WTC11 (cell line): Measurements from ENCODE around the gene DCLK1. TPM values are rescaled to one million over a fixed set of nuclear protein-coding genes. Genes with fewer than 3 reads are reported as not detected.

ENCODE experiments used
- ATAC-seq: fragments of 200-7000 bp; cut with Tn5 transposase; 2 replicates; pipeline ENCODE4 v1.10.0; 2021; ENCODE audit warnings: mild to moderate bottlenecking, moderate library complexity
- CTCF ChIA-PET: fragments of 300-600 bp; sonication (Branson Sonifier 250); formaldehyde crosslinking; loops from one replicate; lab custom pipeline; 2021; ENCODE audit warnings: antibody characterized with exemption; lab: Charles Lee
- POLR2A ChIA-PET: fragments of 350-600 bp; sonication (Branson Sonifier 250); formaldehyde crosslinking; loops from one replicate; lab custom pipeline; 2021; ENCODE audit warnings: antibody characterized with exemption; lab: Charles Lee
- DNase-seq: peaks from one replicate; pipeline ENCODE4 v3.0.0; 2021; ENCODE audit warnings: low spot score
- H3K27ac Mint-ChIP-seq: 2 replicates; pipeline ENCODE4 v1.8.0; 2021; ENCODE audit warnings: mixed read lengths
- H3K27me3 Mint-ChIP-seq: 2 replicates; pipeline ENCODE4 v1.8.0; 2021; ENCODE audit warnings: low read depth, mild to moderate bottlenecking, moderate library complexity, mixed read lengths
- H3K36me3 Mint-ChIP-seq: 2 replicates; pipeline ENCODE4 v1.8.0; 2021; ENCODE audit warnings: mixed read lengths
- H3K4me1 Mint-ChIP-seq: 2 replicates; pipeline ENCODE4 v1.8.0; 2022; ENCODE audit warnings: mixed read lengths
- H3K4me3 Mint-ChIP-seq: 2 replicates; pipeline ENCODE4 v1.8.0; 2021; ENCODE audit warnings: mild to moderate bottlenecking, moderate library complexity, mixed read lengths
- H3K9me3 Mint-ChIP-seq: 2 replicates; pipeline ENCODE4 v1.8.0; 2021; ENCODE audit warnings: mixed read lengths
- ATF1 ChIP-seq: sonication (generic); formaldehyde crosslinking; IDR thresholded peaks from 2 replicates; pipeline ENCODE4 v1.8.1; 2023; ENCODE audit warnings: mild to moderate bottlenecking, moderate library complexity, missing genetic modification reagents
- CBFB ChIP-seq: sonication (generic); formaldehyde crosslinking; IDR thresholded peaks from 2 replicates; pipeline ENCODE4 v1.8.1; 2022; ENCODE audit warnings: mild to moderate bottlenecking, low read depth, missing genetic modification reagents
- ESRRA ChIP-seq: sonication (generic); formaldehyde crosslinking; IDR thresholded peaks from 2 replicates; pipeline ENCODE4 v1.8.1; 2022; ENCODE audit warnings: mild to moderate bottlenecking, missing genetic modification reagents, borderline replicate concordance
- ETV6 ChIP-seq: sonication (generic); formaldehyde crosslinking; IDR thresholded peaks from 2 replicates; pipeline ENCODE4 v1.8.1; 2022; ENCODE audit warnings: mild to moderate bottlenecking, missing genetic modification reagents
- FOXJ3 ChIP-seq: sonication (generic); formaldehyde crosslinking; IDR thresholded peaks from 2 replicates; pipeline ENCODE4 v1.9.0; 2021; ENCODE audit warnings: missing genetic modification reagents, mild to moderate bottlenecking, borderline replicate concordance
- GRHL2 ChIP-seq: fragments of 250-450 bp; sonication (Bioruptor Pico); IDR thresholded peaks from 2 replicates; pipeline ENCODE4 v1.8.0; 2022; ENCODE audit warnings: mild to moderate bottlenecking, moderate library complexity; ENCODE audit not compliant: insufficient replicate concordance, severe bottlenecking
- MXD4 ChIP-seq: fragments of 250-450 bp; sonication (Bioruptor Pico); IDR thresholded peaks from 2 replicates; pipeline ENCODE4 v1.8.0; 2021; ENCODE audit warnings: mild to moderate bottlenecking, moderate library complexity, borderline replicate concordance
- NR1H2 ChIP-seq: sonication (generic); formaldehyde crosslinking; IDR thresholded peaks from 2 replicates; pipeline ENCODE4 v1.9.0; 2021; ENCODE audit warnings: mild to moderate bottlenecking, moderate library complexity, missing genetic modification reagents
- NR3C1 ChIP-seq: sonication (generic); formaldehyde crosslinking; conservative IDR thresholded peaks from 2 replicates; pipeline ENCODE4 v1.8.1; 2023; ENCODE audit warnings: low read depth, mild to moderate bottlenecking, missing genetic modification reagents
- RELA ChIP-seq: sonication (generic); formaldehyde crosslinking; IDR thresholded peaks from 2 replicates; pipeline ENCODE4 v1.8.1; 2022; ENCODE audit warnings: missing genetic modification reagents, mild to moderate bottlenecking, borderline replicate concordance
- SMAD3 ChIP-seq: sonication (generic); formaldehyde crosslinking; IDR thresholded peaks from 2 replicates; pipeline ENCODE4 v1.8.0; 2022; ENCODE audit warnings: missing genetic modification reagents, mild to moderate bottlenecking, borderline replicate concordance
- TCF7 ChIP-seq: sonication (generic); formaldehyde crosslinking; IDR thresholded peaks from 2 replicates; pipeline ENCODE4 v1.8.0; 2022; ENCODE audit warnings: mild to moderate bottlenecking, low read depth, missing genetic modification reagents, moderate library complexity
- ZNF138 ChIP-seq: sonication (generic); formaldehyde crosslinking; conservative IDR thresholded peaks from 2 replicates; pipeline ENCODE4 v1.8.1; 2022; ENCODE audit warnings: mild to moderate bottlenecking, moderate library complexity, missing genetic modification reagents
- ZNF219 ChIP-seq: sonication (generic); formaldehyde crosslinking; IDR thresholded peaks from 2 replicates; pipeline ENCODE4 v1.8.0; 2023; ENCODE audit warnings: missing genetic modification reagents, mild to moderate bottlenecking, borderline replicate concordance
- ZNF317 ChIP-seq: sonication (generic); formaldehyde crosslinking; IDR thresholded peaks from 2 replicates; pipeline ENCODE4 v1.8.1; 2023; ENCODE audit warnings: low read depth, mild to moderate bottlenecking, moderate library complexity, missing genetic modification reagents, borderline replicate concordance
- ZNF423 ChIP-seq: fragments of 250-450 bp; sonication (Bioruptor Pico); IDR thresholded peaks from 2 replicates; pipeline ENCODE4 v2.1.2; 2022; ENCODE audit warnings: mild to moderate bottlenecking, moderate library complexity
- ZSCAN18 ChIP-seq: fragments of 250-450 bp; sonication (Bioruptor Pico); IDR thresholded peaks from 2 replicates; pipeline ENCODE4 v2.1.2; 2022; ENCODE audit warnings: mild to moderate bottlenecking, moderate library complexity
- total RNA-seq: library from RNA; stranded (reverse); gene quantifications from 3 replicates; pipeline ENCODE4 v1.2.3, GENCODE V29; 2021
- TF ChIP-seq, protein P1 (sequence below): fragments of 250-450 bp; sonication (Bioruptor Pico); IDR thresholded peaks from 2 replicates; pipeline ENCODE4 v1.9.0; 2021; ENCODE audit warnings: mild to moderate bottlenecking, borderline replicate concordance
- TF ChIP-seq, protein P2 (sequence below): sonication (generic); formaldehyde crosslinking; IDR thresholded peaks from 2 replicates; pipeline ENCODE4 v1.8.1; 2022; ENCODE audit warnings: missing genetic modification reagents, borderline replicate concordance
- TF ChIP-seq, protein P3 (sequence below): fragments of 250-450 bp; sonication (Bioruptor Pico); IDR thresholded peaks from 2 replicates; pipeline ENCODE4 v1.9.0; 2021; ENCODE audit warnings: mild to moderate bottlenecking
- TF ChIP-seq, protein P4 (sequence below): fragments of 250-450 bp; sonication (Bioruptor Pico); conservative IDR thresholded peaks from 2 replicates; pipeline ENCODE4 v1.9.0; 2021; ENCODE audit warnings: mild to moderate bottlenecking

Gene DCLK1
- total RNA-seq, 1 experiment from 2014 or later = 18.5 TPM

DNA sequence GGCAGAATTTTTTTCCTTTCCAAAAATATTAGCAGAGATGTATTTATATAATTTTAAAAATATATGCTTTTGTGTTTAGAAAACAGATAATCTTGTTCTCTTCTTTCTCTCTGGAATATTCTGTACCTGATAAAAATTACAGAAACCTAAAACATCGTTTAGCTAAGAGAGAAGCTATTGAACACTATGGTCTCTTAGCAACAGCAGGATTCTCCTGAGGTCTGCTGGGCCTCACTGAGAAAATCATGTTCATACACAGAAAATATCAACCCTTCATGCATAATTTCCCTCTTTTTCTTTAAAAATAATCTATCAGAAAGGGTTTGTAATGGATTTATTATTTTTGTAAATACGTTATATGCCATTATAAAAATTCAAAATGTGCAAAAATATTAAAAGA lies 242.2 kb downstream of the DCLK1 start (continued):
- TF ChIP-seq CBFB (CRISPR knock-in tag) (no peak), ZNF138 (CRISPR knock-in tag) (no peak), ATF1 (CRISPR knock-in tag) (no peak), ZNF317 (CRISPR knock-in tag) (no peak), ZNF423 (CRISPR knock-in tag) (no peak), GRHL2 (CRISPR knock-in tag) (no peak), SMAD3 (CRISPR knock-in tag) (no peak)

- Mint-ChIP-seq H3K4me1 (peaks cover 9% of the 10 kb centered on the region), H3K27ac (no peak overlapping the region), H3K36me3 (no peaks in the 10 kb centered on the region), H3K9me3 (0 out of 2 replicates have a peak, but pooled peaks cover 2% of the 10 kb centered on the region), H3K27me3 (no peaks in the 10 kb centered on the region), H3K4me3 (no peak overlapping the region)
- DNase-seq (no peak), ATAC-seq (no peak)
- no peak for TF ChIP-seq ZSCAN18 (CRISPR knock-in tag)
- TF ChIP-seq ETV6 (CRISPR knock-in tag) = no peak
- TF ChIP-seq TCF7 = no peak
- CTCF ChIA-PET = interaction anchor here (1.0 kb wide), 1 partner anchor 62 kb away, joined by 3 read pairs; no protein-coding TSS in a partner anchor
- POLR2A ChIA-PET = no interaction called here
Measured at GRCh38 chr13:35888457-35888883, 242.7 kb downstream of the DCLK1 start.

- no peaks in the 10 kb centered on the region for H3K27me3 Mint-ChIP-seq
- peaks cover 16% of the 10 kb centered on the region for H3K4me1 Mint-ChIP-seq
- H3K4me3 Mint-ChIP-seq = no peak overlapping the region
- no peak for DNase-seq
- ChIA-PET POLR2A (no interaction called here), CTCF (no interaction called here)
- H3K9me3 Mint-ChIP-seq = peaks cover 10% of the 10 kb centered on the region
- H3K27ac Mint-ChIP-seq = no peak overlapping the region
- ATAC-seq = no peak
- TF ChIP-seq, protein P1, sequence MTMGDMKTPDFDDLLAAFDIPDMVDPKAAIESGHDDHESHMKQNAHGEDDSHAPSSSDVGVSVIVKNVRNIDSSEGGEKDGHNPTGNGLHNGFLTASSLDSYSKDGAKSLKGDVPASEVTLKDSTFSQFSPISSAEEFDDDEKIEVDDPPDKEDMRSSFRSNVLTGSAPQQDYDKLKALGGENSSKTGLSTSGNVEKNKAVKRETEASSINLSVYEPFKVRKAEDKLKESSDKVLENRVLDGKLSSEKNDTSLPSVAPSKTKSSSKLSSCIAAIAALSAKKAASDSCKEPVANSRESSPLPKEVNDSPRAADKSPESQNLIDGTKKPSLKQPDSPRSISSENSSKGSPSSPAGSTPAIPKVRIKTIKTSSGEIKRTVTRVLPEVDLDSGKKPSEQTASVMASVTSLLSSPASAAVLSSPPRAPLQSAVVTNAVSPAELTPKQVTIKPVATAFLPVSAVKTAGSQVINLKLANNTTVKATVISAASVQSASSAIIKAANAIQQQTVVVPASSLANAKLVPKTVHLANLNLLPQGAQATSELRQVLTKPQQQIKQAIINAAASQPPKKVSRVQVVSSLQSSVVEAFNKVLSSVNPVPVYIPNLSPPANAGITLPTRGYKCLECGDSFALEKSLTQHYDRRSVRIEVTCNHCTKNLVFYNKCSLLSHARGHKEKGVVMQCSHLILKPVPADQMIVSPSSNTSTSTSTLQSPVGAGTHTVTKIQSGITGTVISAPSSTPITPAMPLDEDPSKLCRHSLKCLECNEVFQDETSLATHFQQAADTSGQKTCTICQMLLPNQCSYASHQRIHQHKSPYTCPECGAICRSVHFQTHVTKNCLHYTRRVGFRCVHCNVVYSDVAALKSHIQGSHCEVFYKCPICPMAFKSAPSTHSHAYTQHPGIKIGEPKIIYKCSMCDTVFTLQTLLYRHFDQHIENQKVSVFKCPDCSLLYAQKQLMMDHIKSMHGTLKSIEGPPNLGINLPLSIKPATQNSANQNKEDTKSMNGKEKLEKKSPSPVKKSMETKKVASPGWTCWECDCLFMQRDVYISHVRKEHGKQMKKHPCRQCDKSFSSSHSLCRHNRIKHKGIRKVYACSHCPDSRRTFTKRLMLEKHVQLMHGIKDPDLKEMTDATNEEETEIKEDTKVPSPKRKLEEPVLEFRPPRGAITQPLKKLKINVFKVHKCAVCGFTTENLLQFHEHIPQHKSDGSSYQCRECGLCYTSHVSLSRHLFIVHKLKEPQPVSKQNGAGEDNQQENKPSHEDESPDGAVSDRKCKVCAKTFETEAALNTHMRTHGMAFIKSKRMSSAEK (CRISPR knock-in tag) = no peak
- TF ChIP-seq NR3C1 (CRISPR knock-in tag) (no peak), FOXJ3 (CRISPR knock-in tag) (no peak), ZNF219 (no peak), ESRRA (CRISPR knock-in tag) (no peak), NR1H2 (CRISPR knock-in tag) (no peak), CBFB (CRISPR knock-in tag) (no peak), ATF1 (CRISPR knock-in tag) (no peak), RELA (CRISPR knock-in tag) (no peak), MXD4 (no peak)
- TF ChIP-seq, protein P2, sequence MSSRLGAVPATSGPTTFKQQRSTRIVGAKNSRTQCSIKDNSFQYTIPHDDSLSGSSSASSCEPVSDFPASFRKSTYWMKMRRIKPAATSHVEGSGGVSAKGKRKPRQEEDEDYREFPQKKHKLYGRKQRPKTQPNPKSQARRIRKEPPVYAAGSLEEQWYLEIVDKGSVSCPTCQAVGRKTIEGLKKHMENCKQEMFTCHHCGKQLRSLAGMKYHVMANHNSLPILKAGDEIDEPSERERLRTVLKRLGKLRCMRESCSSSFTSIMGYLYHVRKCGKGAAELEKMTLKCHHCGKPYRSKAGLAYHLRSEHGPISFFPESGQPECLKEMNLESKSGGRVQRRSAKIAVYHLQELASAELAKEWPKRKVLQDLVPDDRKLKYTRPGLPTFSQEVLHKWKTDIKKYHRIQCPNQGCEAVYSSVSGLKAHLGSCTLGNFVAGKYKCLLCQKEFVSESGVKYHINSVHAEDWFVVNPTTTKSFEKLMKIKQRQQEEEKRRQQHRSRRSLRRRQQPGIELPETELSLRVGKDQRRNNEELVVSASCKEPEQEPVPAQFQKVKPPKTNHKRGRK (CRISPR knock-in tag) = no peak
- TF ChIP-seq, protein P3, sequence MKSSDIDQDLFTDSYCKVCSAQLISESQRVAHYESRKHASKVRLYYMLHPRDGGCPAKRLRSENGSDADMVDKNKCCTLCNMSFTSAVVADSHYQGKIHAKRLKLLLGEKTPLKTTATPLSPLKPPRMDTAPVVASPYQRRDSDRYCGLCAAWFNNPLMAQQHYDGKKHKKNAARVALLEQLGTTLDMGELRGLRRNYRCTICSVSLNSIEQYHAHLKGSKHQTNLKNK = no peak
- TF ChIP-seq, protein P4, sequence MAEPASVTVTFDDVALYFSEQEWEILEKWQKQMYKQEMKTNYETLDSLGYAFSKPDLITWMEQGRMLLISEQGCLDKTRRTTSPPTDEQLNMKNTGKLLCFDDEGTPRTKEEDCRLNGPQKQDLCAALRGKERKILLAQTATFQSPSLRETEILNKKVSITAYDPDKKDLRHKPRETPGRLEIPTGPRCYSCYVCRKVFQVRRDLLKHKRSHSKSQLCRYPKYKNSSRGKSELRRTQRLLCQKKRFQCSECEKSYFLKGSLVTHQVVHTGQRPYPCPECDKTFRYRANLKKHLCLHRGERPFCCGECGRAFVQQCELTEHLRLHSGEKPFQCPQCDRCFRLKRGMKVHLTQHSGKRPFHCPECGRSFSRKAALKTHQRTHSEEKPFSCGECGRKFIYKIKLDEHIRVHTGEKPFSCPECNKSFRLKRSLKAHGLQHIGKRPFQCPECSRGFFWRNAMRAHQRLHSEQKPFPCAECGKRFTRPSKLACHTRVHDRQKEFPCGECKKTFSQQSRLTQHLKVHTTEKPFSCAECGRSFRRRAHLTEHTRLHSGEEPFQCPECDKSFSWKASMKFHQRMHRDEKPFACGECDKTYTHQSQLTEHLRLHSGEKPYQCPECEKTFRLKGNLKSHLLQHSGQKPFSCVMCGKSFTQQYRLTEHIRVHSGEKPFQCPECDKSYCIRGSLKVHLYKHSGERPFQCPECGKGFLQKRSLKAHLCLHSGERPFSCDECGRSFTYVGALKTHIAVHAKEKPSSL (CRISPR knock-in tag) = no peak
- no peaks in the 10 kb centered on the region for H3K36me3 Mint-ChIP-seq
Measured at GRCh38 chr13:35887115-35887666, 244.0 kb downstream of the DCLK1 start.
